Frontal cortex (tissue), 4 donors: ENCODE results near the gene STH. TPM values are rescaled to one million over a fixed set of nuclear protein-coding genes. Genes with fewer than 3 reads are reported as not detected.
"Not testable (repeated sequence)": the region's sequence is repeated elsewhere in the genome, so short reads cannot be mapped to it uniquely, and the experiment has no call there.

ENCODE experiments used
- DNase-seq, 2 donors: peaks; one replicate each; pipeline ENCODE4 v3.0.0; 2012; ENCODE audit warnings: low spot score in 2 of 2
- FAIRE-seq: peaks from 2 replicates; lab custom pipeline; 2012; peaks lifted over from hg19 to GRCh38; lab: Jason Lieb, UNC
- total RNA-seq: library from RNA; depleted of rRNA; stranded (reverse); fragments of >200 nt; gene quantifications from one replicate; pipeline ENCODE4 v1.2.3, GENCODE V29; 2014
- donor health status: control.
- donor health status: control.
- donor health status: control.

Gene STH
- total RNA-seq, 1 donor from 2014 or later, result 2.0 TPM

GRCh38 chr17:46023366-46023765 is 24.3 kb downstream of the STH start:
- FAIRE-seq, DNase-seq: not testable (repeated sequence)

- DNase-seq (no peak), FAIRE-seq (no peak)
These were observed 24.8 kb downstream of the STH start for GRCh38 chr17:46023783-46024388.

- FAIRE-seq (no peak), DNase-seq (no peak)
These were observed 25.5 kb downstream of the STH start for GRCh38 chr17:46024590-46024989.

GRCh38 chr17:46025060-46025459 is 26.0 kb downstream of the STH start:
- DNase-seq (no peak), FAIRE-seq (no peak)

GRCh38 chr17:46025510-46026165 is 26.6 kb downstream of the STH start:
- DNase-seq, result no peak
- FAIRE-seq, result no peak

- no peak for FAIRE-seq
- no peak for DNase-seq
These were observed 27.4 kb downstream of the STH start for GRCh38 chr17:46026166-46027047.

- no peak for DNase-seq
- no peak for FAIRE-seq
These were observed 28.3 kb downstream of the STH start for GRCh38 chr17:46027048-46027975.

GRCh38 chr17:46027976-46028325 is 28.9 kb downstream of the STH start:
- FAIRE-seq, result no peak
- DNase-seq, result no peak

- DNase-seq (no peak), FAIRE-seq (no peak)
These were observed 29.3 kb downstream of the STH start for GRCh38 chr17:46028374-46028773.

- FAIRE-seq, result no peak
- no peak for DNase-seq
These were observed 30.0 kb downstream of the STH start for GRCh38 chr17:46028981-46029565.

GRCh38 chr17:46029627-46030026 is 30.6 kb downstream of the STH start:
- DNase-seq (no peak), FAIRE-seq (no peak)

- FAIRE-seq, result no peak
These were observed 31.7 kb downstream of the STH start for GRCh38 chr17:46030752-46031151.

GRCh38 chr17:46031440-46031839 is 32.4 kb downstream of the STH start:
- FAIRE-seq, result no peak
- DNase-seq, result no peak

More at GRCh38 chr17:46030752-46031151, 31.7 kb downstream of the STH start:
- DNase-seq, result no peak

- FAIRE-seq (no peak), DNase-seq (no peak)
These were observed 32.9 kb downstream of the STH start for GRCh38 chr17:46031920-46032319.

- DNase-seq (no peak), FAIRE-seq (no peak)
These were observed 33.9 kb downstream of the STH start for GRCh38 chr17:46032909-46033308.

GRCh38 chr17:46033392-46033791 is 34.3 kb downstream of the STH start:
- no peak for DNase-seq
- FAIRE-seq, result no peak

GRCh38 chr17:46035112-46035818 is 36.2 kb downstream of the STH start:
- FAIRE-seq (no peak), DNase-seq (no peak)

- DNase-seq (no peak), FAIRE-seq (no peak)
These were observed 37.4 kb downstream of the STH start for GRCh38 chr17:46036491-46036890.

- FAIRE-seq, result no peak
- no peak for DNase-seq
These were observed 38.7 kb downstream of the STH start for GRCh38 chr17:46037722-46038255.
